ENCODE data around the gene ZNF621. TPM values are rescaled to one million over a fixed set of nuclear protein-coding genes. Genes with fewer than 3 reads are reported as not detected.

ZNF621 gene
- total and polyA plus RNA-seq, 2 of the 8 experiments (the other 6 are each of a cell fraction or from before 2014, with no cell fraction given), result 10.9 to 15.4 TPM

GRCh38 chr3:40584625-40585189 is 59.9 kb downstream of the ZNF621 start (continued):
- TF ChIP-seq USF2 (IDR thresholded peaks at IDR 0.05; ENCODE audit: low read length) (peak; percentile 61; the same call in 1 of the 2 replicates), ZNF274 (IDR thresholded peaks at IDR 0.05; ENCODE audit: borderline replicate concordance, extremely low read depth, low read length) (no peak), BCL11A (IDR thresholded peaks at IDR 0.05; ENCODE audit: low read depth in 2 of 2, low read length in 2 of 2) (no peak), SP4 (IDR thresholded peaks at IDR 0.05; ENCODE audit: low read length) (no peak), RNF2 (IDR thresholded peaks at IDR 0.05; ENCODE audit: borderline replicate concordance, low read depth, low read length, missing control alignments, poor library complexity, severe bottlenecking) (no peak), HDAC2 (IDR thresholded peaks at IDR 0.05; ENCODE audit: borderline replicate concordance in 1 of 2, low read depth in 2 of 2, low read length in 2 of 2) (no peak), POLR2A (IDR thresholded peaks at IDR 0.05; ENCODE audit: control extremely low read depth in 1 of 2, low read depth in 2 of 2, low read length in 2 of 2) (no peak), CTCF (IDR thresholded peaks at IDR 0.05; ENCODE audit: control extremely low read depth in 1 of 3, insufficient read depth in 1 of 3, low read depth in 1 of 3, low read length in 3 of 3) (peak; percentile 90 to 98 (median 95)), E2F6 (IDR thresholded peaks at IDR 0.05) (no peak), TAF1 (IDR thresholded peaks at IDR 0.05; ENCODE audit: low read depth, low read length) (no peak), SIN3A (conservative IDR thresholded peaks at IDR 0.05 in 1 of 2, IDR thresholded peaks at IDR 0.05 in 1 of 2; ENCODE audit: low read depth in 1 of 2, low read length in 2 of 2) (no peak), SUZ12 (IDR thresholded peaks at IDR 0.05; ENCODE audit: low read length) (no peak), ASH2L (IDR thresholded peaks at IDR 0.05; ENCODE audit: low read length) (peak; percentile 71), CBX5 (IDR thresholded peaks at IDR 0.05; ENCODE audit: low read depth, low read length) (no peak), TEAD4 (IDR thresholded peaks at IDR 0.05; ENCODE audit: low read depth, low read length) (no peak), MAX (IDR thresholded peaks at IDR 0.05) (0 out of 2 replicates have a peak, but pooled peaks have one; percentile 43), SP1 (IDR thresholded peaks at IDR 0.05; ENCODE audit: low read depth, low read length) (no peak), NANOG (IDR thresholded peaks at IDR 0.05; ENCODE audit: insufficient read depth, low read depth, low read length, poor library complexity, severe bottlenecking) (no peak), JUND (IDR thresholded peaks at IDR 0.05; ENCODE audit: low read length) (no peak), CREB1 (IDR thresholded peaks at IDR 0.05) (no peak)

All from H1 (cell line).